Sigmoid colon (tissue), 4 donors: ENCODE results near the gene OXSR1.

Experiments
- POLR2A ChIP-seq, 2 donors: fragments of 450-650 bp; IDR thresholded peaks; one replicate each; pipeline ENCODE4 v1.6.1; 2016; ENCODE audit warnings: antibody characterized with exemption in 2 of 2, mild to moderate bottlenecking in 2 of 2, moderate library complexity in 2 of 2
- POLR2AphosphoS5 ChIP-seq, 4 donors: sonication (generic); formaldehyde crosslinking; IDR thresholded peaks; one replicate each; pipeline ENCODE4 v1.6.1; 2017; ENCODE audit warnings: antibody characterized with exemption in 4 of 4
- TF ChIP-seq, protein P1 (sequence below), 4 experiments: fragments of 450-650 bp in 3 of 4; fragments of 200-600 bp in 1 of 4; IDR thresholded peaks; one replicate each; pipeline ENCODE4 v1.5.1; 2016 to 2019; ENCODE audit warnings: antibody characterized with exemption in 4 of 4, mild to moderate bottlenecking in 3 of 4, moderate library complexity in 2 of 4

DNA sequence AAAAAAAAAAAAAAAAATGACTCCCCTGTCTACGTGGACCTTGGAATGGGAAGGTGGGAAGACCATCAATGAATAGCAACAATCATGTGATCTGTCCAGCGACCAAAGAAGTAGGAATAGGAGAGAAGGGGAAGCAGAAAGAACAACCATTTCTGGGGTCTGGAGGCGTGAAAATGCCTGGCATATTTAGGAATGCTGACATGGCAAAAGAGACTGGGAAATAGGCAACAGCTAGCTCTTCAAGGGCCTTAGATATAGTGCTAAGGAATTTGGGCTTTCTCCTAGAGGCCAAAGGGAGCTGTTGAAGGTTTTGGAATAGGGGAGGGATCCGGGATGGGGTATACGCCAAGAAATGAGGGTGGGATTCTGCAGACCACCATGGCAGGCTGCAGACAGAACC is 106.2 kb downstream of the OXSR1 start:
- TF ChIP-seq, protein P1, sequence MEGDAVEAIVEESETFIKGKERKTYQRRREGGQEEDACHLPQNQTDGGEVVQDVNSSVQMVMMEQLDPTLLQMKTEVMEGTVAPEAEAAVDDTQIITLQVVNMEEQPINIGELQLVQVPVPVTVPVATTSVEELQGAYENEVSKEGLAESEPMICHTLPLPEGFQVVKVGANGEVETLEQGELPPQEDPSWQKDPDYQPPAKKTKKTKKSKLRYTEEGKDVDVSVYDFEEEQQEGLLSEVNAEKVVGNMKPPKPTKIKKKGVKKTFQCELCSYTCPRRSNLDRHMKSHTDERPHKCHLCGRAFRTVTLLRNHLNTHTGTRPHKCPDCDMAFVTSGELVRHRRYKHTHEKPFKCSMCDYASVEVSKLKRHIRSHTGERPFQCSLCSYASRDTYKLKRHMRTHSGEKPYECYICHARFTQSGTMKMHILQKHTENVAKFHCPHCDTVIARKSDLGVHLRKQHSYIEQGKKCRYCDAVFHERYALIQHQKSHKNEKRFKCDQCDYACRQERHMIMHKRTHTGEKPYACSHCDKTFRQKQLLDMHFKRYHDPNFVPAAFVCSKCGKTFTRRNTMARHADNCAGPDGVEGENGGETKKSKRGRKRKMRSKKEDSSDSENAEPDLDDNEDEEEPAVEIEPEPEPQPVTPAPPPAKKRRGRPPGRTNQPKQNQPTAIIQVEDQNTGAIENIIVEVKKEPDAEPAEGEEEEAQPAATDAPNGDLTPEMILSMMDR (IDR thresholded peaks at IDR 0.05): no peak
- TF ChIP-seq POLR2AphosphoS5 (IDR thresholded peaks at IDR 0.05): no peak
- TF ChIP-seq POLR2A (IDR thresholded peaks at IDR 0.05): no peak
